ENCODE measurements around the gene VRTN.

DNA sequence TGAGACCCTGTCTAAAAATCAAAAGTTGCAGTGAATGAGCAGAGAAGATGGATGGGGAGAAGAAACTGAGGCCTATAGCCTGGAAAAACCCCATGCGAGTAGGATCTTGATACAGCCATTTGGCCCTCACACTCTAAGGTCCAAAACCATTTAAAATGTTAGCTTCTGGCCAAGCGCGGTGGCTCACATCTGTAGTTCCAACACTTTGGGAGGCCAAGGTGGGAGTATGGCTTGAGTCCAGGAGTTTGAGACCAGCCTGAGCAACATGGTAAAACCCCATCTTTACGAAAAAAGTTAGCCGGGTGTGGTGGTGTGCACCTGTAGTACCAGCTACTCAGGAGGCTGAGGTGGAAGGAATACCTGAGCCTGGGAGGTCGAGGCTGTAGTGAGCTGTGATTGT is 19.8 kb downstream of the VRTN start:
- TF ChIP-seq DPF2 (CRISPR knock-in tag; IDR thresholded peaks at IDR 0.05; ENCODE audit: borderline replicate concordance, low read depth): no peak
- no peak for TF ChIP-seq ZNF33A (CRISPR knock-in tag; IDR thresholded peaks at IDR 0.05; ENCODE audit: borderline replicate concordance)
- TF ChIP-seq TCF7L2 (IDR thresholded peaks at IDR 0.05; ENCODE audit: low read depth, low read length): no peak
- TF ChIP-seq DMAP1 (CRISPR knock-in tag; IDR thresholded peaks at IDR 0.05): no peak
- TF ChIP-seq, protein P1, sequence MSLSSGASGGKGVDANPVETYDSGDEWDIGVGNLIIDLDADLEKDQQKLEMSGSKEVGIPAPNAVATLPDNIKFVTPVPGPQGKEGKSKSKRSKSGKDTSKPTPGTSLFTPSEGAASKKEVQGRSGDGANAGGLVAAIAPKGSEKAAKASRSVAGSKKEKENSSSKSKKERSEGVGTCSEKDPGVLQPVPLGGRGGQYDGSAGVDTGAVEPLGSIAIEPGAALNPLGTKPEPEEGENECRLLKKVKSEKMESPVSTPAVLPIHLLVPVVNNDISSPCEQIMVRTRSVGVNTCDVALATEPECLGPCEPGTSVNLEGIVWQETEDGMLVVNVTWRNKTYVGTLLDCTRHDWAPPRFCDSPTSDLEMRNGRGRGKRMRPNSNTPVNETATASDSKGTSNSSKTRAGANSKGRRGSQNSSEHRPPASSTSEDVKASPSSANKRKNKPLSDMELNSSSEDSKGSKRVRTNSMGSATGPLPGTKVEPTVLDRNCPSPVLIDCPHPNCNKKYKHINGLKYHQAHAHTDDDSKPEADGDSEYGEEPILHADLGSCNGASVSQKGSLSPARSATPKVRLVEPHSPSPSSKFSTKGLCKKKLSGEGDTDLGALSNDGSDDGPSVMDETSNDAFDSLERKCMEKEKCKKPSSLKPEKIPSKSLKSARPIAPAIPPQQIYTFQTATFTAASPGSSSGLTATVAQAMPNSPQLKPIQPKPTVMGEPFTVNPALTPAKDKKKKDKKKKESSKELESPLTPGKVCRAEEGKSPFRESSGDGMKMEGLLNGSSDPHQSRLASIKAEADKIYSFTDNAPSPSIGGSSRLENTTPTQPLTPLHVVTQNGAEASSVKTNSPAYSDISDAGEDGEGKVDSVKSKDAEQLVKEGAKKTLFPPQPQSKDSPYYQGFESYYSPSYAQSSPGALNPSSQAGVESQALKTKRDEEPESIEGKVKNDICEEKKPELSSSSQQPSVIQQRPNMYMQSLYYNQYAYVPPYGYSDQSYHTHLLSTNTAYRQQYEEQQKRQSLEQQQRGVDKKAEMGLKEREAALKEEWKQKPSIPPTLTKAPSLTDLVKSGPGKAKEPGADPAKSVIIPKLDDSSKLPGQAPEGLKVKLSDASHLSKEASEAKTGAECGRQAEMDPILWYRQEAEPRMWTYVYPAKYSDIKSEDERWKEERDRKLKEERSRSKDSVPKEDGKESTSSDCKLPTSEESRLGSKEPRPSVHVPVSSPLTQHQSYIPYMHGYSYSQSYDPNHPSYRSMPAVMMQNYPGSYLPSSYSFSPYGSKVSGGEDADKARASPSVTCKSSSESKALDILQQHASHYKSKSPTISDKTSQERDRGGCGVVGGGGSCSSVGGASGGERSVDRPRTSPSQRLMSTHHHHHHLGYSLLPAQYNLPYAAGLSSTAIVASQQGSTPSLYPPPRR (CRISPR knock-in tag; IDR thresholded peaks at IDR 0.05; ENCODE audit: borderline replicate concordance): no peak
- TF ChIP-seq POLR2A (IDR thresholded peaks at IDR 0.05; ENCODE audit: insufficient read depth in 1 of 2, low read depth in 2 of 2, low read length in 2 of 2): no peak

All from HepG2 (cell line).